ENCODE data around the gene JMJD4.

Gene JMJD4

DNA sequence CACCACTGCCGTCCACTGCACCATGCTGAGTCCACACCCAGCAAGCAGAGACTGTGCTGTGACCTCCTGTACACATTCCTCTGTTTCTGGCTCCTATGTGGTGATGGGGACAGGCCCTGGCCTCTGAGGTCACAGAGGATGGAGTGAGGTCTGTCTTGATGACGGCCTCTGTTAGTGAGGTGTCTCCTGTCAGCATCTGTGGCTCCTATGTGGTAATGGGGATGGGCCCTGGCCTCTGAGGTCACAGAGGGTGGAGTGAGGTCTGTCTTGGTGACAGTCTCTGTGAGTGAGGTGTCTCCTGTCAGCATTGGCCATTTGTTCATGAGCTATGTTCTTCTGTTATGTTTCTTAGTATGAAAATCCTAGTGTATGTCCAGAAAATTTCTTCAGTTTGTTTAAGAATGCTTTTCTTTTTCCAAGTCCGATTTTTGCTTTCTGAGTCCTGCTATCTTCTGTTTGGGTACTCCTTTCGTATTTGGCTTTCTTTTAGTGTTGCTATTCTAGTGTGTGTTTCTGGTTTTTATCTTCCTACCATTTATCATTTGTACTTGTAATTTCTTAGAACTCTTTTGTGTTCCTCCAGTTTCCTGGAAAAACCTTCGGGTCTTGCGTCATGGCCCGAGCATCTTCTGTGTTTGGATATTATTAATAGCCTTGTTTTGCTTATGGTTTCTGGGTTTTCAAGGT lies 13.5 kb upstream of the JMJD4 start:
- peak in 1 of 2 donors; percentile 52 for DNase-seq

DNA sequence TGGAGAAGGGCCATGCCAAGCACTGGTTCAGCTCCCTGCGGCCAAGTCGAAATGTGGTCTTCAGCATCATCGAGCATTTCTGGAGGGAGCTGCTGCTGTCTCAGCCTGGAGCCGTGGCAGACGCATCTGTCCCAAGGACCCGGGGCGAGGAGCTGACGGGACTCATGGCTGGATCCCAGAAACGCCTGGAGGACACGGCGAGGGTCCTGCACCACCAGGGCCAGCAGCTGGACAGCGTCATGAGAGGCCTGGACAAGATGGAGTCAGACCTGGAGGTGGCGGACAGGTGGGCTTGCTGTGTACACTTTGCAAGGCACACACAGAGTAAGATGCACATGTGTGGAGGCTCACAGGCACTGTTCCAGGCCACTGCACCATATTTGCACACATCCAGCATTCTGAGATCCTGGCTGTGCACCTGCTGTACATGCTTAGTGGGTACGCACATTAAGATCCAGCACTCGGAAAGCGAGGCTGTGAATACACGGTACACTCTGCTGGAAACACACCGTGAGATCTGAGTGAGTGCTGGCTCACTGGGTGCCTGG lies 12.9 kb upstream of the JMJD4 start:
- DNase-seq, result no peak

DNA sequence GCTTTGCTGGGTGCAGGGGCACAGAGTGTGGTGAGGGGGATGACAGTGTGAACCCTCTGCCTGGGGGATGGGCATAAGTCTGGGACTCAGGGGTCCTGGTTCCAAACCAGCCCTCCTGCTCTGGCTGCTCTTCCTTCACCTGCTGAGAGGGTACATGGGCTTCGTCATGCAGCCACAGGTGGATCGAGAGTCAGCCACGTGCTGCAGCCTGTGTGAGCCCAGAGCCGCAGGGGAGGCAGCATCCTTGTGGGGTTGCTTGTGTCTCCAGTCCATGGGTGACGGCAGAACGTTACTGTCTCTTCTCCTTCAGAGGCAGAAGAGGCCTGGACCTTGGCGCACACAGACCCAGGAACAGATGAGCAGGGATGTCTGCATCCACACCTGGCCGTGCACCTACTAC lies 12.3 kb upstream of the JMJD4 start:
- DNase-seq, result no peak

DNA sequence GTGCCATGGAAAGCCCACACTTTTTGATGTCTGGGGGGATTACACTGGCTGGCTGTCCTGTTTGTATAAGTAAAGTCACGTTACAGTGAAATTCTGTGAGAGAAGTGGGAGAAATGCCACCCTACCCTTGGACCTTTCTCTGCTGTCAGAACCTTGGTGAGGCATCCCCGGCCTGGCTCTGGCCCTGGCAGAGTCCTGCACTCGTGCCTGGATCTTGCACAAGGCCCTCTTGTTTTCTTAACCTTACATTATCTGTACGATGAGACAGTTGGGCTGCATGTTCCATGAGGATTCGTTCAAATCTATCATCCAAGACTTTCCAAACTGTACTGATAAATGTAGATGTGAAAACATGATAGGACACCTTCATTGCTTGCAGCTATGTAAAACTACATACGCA lies 11.6 kb upstream of the JMJD4 start:
- no peak for DNase-seq

DNA sequence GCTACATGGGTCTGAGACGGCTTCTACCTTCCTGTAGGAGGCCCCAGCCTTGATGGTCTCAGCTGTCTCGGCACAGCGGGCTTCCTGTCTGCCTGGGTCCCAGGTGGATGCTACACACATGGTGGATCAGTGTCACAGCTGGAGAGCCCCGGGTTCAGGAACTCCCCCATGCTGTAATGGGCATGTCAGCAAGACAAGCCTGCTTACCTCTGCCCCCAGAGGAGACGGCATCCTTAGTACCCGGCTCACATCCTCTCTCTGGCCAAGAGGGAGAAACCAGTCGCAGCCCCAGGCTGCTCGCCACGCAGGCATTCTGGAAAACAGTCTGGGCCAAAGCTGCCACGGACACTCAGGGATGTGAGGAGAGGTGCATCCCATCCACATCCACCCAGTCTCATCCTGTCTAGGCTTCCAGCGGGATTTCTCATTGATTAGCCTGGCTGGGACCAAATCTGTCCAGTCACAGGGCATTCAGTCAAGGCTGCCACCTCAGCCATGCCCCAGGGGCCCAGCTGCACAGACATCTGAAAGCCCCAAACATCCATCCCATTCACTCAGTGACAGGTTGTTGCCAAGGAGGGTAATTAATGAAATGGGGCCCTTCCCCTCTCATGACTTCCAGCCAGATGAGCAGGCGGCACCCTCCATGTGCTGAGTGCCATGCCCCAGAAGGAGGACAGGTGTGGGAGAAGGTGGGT lies 10.6 kb upstream of the JMJD4 start:
- no peak for DNase-seq

DNA sequence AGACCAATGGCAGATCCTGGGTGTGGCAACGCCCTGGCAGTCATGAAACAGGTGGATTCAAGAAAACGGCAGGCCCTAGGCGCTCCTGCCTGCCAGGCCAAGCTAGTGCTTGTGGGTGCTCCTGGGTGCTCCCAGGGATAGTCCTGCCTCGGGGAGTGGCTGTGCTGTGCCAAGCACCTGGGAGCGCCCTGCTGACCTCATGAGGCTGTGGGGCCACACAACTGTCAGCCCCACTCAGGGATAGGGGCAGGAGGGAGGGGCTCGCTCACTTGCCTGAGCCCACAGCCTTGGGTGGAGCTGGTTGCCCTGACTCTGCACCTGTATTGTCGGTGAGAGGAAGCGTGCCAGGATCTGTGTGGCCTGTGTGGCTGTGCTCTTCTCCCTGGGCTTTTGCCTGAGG lies 9.6 kb upstream of the JMJD4 start:
- no peak for DNase-seq

DNA sequence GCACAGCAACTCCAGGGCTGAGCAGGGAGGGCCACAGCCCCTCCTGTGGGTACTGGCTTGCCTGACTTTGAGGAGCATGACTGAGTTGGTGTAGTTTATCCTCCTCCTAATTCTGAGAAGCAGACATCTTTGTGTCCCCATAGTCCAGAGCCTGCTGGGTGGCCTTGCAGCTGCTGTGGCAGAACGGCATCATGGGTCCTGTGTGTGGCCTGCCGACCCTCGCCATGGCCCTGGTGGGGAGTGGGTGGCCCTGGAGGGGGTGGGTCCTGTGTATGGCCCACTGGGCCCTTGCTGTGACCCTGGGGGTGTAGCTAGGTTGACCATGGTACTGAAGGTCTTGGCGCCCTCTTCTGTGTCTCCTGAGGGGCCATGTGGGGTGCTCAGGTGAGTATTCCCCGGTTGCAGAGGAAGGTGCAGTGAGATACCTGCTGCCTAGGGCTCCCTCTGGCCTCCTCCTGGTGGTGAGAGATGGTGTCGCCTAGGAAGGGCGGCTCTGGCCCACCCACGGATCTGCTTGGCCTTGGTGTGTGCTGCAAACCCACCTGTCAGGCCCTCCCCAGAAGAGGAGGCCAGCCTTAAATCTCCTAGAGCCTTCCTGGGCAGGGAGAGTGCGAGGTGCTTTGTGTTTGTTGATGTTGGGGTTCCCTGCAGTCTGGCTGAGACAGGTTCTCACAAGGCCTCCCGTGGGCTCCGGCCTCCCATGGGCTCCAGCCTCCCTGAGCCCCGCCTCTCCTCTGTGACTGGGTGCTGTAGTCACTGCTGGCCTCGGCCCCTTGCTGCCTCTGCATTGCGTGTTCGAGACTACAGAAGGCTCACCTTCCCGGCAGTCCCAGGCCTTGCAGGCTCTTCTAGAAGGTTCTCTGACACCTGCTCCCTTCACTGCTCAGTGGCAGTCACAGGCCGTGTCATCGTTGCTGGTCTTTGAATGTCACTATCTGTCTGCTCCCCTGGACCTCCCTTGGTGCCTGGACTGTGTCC lies 7.9 kb upstream of the JMJD4 start:
- no peak for DNase-seq

DNA sequence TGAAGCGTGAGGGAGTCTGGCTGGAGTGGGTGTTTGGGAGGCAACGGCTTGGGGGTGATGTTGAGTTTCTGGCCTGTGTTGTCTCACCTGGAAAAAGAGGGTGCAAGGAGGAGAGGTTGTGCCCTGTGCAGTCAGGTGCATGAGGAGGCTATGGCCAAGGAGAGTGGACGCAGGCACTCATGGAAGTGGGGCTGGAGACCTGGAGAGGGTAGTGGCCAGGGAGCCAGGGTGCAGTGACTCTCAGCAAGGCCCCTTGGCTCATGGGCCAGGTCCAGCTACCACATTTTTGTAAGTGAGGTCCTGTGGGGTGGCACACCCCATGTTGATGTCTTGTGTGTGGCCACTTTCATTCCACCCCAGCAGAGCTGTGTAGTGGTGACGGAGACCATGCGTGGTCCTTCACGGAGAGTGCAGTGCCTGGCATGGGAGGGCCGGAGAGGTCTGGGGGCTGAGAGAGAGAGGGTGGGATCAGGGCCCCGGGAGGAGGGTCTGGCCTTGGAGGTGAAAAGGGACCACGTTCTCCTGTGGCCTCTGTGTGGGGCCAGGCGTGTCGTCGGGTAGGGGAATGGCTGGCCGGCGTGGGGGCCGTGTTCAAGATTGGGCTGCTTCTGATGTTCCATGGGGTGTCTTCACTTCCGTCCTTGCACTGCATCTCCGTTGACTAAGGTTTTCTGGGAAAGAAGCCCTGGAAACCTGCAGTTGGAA lies 6.2 kb upstream of the JMJD4 start:
- no peak for DNase-seq

DNA sequence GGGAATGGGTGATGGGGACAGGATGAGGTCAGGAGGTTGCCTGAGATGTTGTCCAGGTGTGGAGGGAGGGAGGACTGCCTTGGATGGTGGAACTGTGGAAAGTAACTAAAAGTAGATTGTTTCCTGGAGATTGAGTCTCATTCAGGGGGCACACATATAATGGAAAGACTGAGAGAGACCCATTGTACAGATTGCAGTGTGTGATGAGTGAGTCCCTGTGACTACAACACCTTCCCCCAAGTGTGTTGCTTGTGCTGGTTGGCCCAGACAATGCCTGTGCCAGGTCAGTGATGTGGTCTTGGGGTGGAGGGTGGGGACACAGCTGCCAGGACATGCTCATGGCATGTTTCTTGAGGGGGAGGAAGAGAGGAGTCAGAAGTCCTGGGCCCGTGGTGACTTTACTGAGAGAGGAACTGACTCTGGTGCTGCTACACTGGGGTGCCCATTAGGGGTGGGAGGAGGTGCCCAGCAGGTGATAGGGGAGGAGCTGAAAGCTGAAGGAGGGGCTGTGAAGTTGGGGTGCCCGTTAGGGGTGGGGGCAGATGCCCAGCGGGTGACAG lies 5.4 kb upstream of the JMJD4 start:
- DNase-seq, result no peak

DNA sequence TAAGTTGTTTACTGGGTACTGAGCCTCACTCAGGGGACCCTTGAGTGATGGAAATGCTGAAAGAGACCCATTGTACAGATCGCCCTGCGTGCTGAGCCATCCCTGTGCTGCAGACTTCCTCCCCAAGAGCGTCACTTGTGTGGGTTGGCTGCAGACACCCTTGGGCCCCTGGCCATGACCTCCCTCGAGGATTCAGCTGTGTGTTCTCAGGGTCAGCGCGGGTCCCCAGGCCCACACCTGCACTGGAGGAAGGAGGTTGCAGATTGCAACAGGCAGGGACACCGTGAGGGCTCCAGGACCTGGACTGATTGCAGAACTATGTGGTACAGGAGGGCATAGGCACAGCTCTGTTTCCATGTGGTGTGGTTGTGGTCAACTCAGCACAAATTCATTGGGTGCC lies 4.5 kb upstream of the JMJD4 start:
- no peak for DNase-seq

DNA sequence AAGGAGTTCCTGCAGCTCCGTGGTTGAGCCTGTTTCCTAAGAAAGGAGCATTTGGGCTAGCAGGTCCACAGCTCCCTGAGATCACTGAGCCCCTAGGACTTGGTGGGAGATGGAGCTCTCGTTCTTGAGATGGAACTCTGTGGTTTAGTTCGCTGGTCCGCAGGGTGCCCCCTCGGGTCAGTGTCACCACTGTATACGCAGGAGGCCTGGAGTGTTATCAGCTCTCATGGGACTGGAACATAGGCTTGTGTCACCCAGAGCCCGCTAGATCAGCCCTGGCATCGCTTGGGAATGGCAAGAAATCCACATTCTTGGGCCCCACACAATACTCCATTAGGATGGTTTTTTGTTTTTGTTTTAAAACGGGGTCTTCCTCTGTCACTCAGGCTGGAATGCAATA lies 3.7 kb upstream of the JMJD4 start:
- DNase-seq, result no peak

DNA sequence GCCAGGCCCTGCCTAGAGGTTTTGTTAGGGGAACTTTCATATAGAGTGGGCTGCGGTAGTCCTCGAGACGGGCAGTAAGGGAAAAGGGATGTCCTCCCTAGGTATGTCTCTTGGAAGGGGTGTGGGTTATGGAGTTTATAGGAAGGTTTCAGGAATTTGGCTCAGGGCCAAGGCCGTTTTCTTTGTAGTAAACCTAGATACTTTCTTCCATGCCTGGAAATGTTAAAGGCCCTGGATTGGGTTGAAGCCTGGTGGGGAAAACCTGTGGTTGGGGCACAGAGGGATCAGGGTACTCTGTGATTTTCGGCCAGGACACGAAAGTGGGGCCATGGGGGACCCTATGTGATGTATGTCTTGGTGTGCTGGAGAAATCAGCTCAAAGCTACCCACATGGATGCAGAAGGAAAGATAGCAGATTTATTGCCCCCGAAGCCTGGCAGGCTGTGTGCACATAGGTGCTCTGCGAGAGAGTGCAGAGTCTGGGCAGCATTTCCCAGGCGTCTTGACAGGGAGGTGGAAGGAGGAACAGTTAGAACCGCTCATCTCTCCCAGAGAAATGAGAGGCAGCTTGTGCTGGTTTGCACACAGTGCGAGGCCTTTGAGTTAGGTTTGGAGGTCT lies 1.8 kb upstream of the JMJD4 start:
- DNase-seq, result no peak

DNA sequence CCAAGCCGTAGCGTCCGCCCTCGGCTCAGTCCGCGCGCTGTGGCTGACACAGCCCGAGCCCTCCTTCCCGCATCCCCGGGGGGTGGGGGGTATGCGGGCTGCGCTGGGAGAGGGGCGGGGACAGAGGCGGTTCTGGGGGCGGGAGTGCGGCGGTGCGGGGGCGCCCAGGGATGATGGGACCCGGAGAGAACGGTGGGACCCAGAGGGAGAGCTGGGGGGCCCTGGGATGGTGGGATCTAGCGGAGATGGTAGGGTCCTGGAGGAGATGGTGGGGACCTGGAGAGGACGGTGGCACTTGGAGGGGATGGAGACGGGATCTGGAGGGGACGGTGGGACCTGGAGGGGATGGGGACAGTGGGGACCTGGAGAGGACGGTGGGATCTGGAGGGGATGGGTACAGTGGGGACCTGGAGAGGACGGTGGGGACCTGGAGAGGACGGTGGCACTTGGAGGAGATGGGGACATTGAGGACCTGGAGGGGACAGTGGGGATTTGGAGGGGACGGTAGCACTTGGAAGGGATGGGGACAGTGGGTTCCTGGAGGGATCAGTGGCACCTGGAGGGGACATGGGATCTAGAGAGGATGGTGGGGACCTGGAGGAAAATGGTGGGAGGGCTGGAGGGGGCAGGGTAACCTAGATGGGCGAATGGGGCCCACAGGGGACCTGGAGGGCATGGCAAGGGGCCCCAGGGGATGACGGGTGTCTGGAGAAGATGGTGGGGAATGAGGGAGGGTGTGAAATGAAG lies 610 bp upstream of the JMJD4 start:
- no peak for DNase-seq

DNA sequence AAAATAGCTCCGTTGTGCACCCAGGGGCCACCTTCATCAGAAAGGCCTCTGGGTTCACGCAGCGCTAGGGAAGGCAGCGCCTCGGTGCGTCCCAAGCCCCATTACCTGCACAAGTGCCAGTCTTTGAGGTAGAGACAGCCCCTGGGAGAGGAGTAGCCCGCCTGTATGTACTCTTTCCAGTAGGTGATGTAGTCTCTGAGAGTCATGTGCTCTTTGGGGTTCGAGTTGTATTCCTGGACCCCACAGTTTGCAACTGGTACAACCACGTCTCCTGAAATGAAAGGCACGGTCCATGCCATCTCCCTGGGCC lies 601 bp downstream of the JMJD4 start:
- no peak for DNase-seq

DNA sequence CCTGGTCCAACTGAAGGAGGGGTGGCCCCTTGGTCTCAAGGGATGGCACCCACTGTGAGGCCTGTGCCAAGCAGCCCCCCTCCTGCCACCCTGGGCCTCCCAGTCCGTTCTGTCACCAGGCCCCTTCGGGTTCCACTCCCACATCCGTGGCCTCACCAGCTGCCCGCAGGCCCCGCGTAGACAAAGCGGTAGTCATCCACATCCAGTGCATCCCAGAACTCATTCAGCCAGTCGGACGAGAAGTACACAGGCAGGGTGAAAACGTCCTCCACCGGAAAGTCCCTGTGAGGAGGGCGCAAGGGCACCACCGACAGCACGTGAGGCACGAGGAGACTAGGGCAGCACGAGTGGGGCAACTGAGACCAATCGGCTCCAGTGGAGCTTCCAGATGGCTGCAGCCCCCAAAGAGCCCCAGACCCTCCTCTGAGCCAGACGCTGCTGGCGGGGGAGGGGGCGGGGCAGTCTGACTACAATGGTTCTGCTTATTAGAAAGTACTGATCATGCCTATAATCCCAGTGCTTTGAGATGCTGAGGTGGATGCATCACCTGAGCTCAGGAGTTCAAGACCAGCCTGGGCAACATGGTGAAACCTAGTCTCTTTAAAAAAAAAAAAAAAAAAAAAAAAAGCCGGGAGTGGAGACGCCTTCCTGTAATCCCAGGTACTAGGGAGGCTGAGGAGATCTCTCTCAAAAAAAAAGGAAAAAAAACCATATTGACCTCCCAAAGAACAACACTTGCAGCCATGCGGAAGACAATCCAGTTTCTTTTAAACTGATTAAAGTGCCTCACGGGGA lies 1.2 kb downstream of the JMJD4 start:
- DNase-seq, result no peak

DNA sequence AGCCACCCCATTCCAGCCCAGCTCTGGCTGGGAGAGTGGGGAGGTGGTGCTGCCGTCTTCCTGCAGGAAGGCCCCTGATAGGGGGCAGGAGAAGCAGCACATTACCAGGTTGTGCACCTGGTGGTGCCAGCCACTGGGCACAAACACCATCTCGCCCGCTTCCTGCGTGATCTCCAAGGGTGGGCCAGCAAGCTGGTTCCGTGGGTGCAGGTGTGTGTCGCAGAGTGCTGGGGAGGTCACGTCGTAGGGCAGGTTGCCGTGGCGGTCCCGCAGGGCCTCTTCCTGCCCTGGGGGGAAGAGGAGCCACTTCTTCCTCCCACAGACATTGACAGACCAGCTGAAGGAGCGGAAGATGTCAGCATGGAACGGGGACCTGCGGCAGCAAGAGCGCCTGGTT lies 1.8 kb downstream of the JMJD4 start:
- no peak for DNase-seq

DNA sequence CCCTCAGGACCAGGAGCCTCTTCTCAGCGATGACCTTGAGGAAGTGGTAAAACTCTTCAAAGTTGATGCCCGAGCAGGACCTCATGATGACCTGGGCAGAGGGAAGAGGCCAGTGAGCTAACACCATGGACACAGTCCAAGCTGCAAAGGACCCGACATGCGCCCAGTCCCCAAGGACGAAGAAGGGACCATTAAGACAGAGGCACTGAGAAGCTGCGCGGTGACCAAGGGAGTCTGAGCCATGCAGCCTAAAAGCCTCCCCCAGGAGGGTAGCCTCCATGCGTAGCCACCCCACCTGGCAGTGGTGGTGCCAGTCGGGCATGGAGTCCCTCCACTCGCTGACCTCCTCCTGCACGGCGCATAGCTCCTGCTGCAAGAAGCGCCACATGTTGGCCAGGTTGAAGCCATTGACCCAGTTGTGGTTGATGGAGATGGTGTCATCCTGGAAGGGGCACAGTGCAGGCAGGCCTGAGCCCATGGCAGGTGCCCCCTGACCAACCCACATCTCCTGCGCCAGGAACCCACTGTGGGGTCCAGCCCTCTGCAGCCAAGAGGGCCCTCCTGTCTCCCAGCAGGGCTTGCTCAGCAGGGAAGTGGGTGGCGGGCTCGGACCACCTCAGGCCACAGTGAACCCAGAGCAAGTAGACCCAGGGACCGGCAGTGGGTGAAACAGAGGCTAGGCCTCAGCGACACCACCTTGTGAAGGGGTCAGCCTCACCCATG lies 2.4 kb downstream of the JMJD4 start:
- no peak for DNase-seq

DNA sequence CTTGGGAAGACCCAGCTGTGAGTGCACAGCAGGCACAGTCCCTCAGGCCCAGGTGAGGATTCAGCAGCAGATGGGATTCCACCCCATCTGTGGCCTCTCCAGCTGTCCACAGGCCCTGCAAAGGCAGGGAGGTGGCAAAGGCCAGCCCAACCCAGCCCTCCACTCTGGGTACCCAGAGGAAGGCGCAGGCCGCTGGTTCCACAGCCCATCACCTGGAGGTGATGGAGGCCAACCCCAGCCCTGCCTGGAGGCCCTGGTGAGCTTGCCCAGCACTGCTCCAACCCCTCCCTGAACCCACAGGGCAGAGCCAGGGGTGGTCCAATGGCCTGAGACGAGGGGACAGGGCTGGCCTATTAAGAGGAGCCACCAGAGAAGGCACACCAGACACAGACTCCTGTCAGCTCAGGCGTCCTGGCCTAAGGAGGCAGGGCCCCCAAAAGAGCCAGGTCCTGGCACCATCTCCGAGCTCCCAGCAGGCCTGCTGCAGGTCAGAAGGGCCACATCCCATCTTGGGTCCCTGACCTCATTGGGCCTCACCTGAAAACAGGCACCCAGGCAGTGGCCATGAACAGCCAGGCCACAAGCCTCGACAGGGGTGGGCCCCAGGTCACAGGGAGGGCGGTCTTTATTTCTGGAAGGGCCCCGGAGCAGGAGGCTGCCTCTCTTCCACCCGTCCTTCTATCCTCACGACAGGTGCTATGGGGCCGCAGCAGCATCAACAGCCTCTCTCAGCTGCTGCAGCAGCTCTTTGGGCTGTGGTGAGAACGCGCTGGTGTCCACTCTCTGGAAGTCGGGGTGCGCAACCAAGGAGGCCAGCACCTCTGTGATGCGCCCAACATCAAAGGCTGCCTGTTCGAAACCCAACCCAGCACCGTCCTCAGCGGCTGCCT lies 3.2 kb downstream of the JMJD4 start:
- DNase-seq, result no peak

DNA sequence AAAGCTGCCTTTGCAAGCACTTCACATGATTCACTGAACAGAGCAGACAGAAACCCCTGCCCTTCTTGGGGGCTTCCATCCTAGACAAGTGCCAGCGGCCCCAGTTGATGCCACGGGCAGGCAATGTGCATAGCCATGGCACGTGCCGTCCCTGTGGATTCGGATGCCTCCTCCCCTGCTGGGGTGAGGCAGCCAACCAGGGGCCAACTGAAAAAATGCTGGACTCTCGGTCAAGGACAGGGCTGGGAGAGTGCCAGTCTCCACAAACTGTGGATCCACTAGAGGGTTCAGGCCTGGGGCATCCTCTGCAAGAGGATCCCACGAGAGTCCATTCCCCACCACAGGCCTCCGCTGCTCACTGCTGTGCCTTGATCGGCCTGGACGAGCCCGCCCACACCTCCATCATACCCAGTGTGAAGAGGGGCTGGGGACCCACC lies 3.8 kb downstream of the JMJD4 start:
- no peak for DNase-seq

All from CD4-positive, alpha-beta T cell treated with Interleukin-4 for 1 hour (primary cell).